ENCODE results near the gene EXOSC2. TPM values are rescaled to one million over a fixed set of nuclear protein-coding genes. Genes with fewer than 3 reads are reported as not detected.

The EXOSC2 gene
- total and polyA plus RNA-seq, 2 of the 4 experiments (the other 2 are of a cell fraction), result 27.0 to 48.6 TPM

DNA sequence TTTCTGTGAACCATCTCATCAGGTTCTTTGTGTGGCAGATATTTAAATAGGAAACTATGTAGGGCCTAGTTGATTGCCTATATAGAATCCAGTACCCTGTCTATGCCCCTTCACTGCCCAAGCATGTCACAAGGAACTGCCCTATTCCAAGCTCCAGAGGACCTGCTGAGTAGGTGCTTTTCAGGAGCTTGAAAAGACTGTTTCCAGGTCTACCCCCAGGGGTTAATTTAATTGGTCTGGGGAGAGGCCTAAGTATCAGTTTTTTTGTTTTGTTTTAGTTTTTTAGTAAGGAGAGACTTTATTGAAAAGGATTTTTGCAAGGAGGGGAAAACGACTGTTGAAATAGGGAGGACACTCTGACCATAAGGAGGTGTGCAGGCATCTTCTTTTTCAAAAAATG, 43.3 kb downstream of the EXOSC2 start:
- CTCF ChIA-PET, result no interaction called here
- Histone ChIP-seq H3K9me1 (ENCODE audit: insufficient read depth, low read length) (peaks cover 9% of the 10 kb centered on the region; the same call in 1 of the 2 replicates), H2AK5ac (ENCODE audit: low read depth, low read length) (no peak overlapping the region), H3K36me3 (ENCODE audit: control insufficient read depth, insufficient read depth, low read length) (peaks cover 2% of the 10 kb centered on the region; the same call in 1 of the 2 replicates), H3K14ac (replicated peaks; ENCODE audit: low read depth, low read length) (no peak overlapping the region), H3K56ac (ENCODE audit: extremely low read depth, insufficient read depth, low read length) (no peak overlapping the region), H3K79me1 (ENCODE audit: low read depth in 1 of 2, low read length in 2 of 2) (peaks cover 37 to 80% of the 10 kb centered on the region in 2 experiments), H3K4me3 (ENCODE audit: insufficient read depth, low read depth, low read length) (no peak overlapping the region), H3K27ac (ENCODE audit: insufficient read depth, low read length) (no peak overlapping the region), H2BK20ac (ENCODE audit: low read depth, low read length) (no peak overlapping the region), H3K4ac (ENCODE audit: low read depth, low read length) (no peak overlapping the region), H2BK5ac (ENCODE audit: low read depth, low read length, poor library complexity, severe bottlenecking) (no peak overlapping the region), H3K4me2 (ENCODE audit: low read depth, low read length) (no peak overlapping the region), H2AK9ac (replicated peaks; ENCODE audit: low read depth, low read length, poor library complexity) (no peak overlapping the region), H2AFZ (replicated peaks; ENCODE audit: low read length, poor library complexity) (no peak overlapping the region), H4K20me1 (ENCODE audit: insufficient read depth, low read length) (peaks cover 18% of the 10 kb centered on the region), H4K5ac (ENCODE audit: low read depth, low read length) (no peak overlapping the region), H3K9ac (ENCODE audit: low read depth, low read length) (no peak overlapping the region), H4K8ac (ENCODE audit: low read depth in 2 of 2, low read length in 2 of 2) (no peak overlapping the region), H2BK120ac (ENCODE audit: low read depth, low read length) (no peak overlapping the region), H3K9me3 (ENCODE audit: control insufficient read depth, insufficient read depth, low read length) (no peaks in the 10 kb centered on the region), H3K27me3 (ENCODE audit: control insufficient read depth, insufficient read depth, low read length) (no peaks in the 10 kb centered on the region), H3K18ac (ENCODE audit: low read depth, low read length) (no peak overlapping the region), H4K91ac (ENCODE audit: insufficient read depth, low read depth, low read length) (no peak overlapping the region), H3K23ac (ENCODE audit: low read depth, low read length) (no peak overlapping the region), H2BK15ac (ENCODE audit: low read depth, low read length) (no peak overlapping the region), H3K4me1 (ENCODE audit: control insufficient read depth, insufficient read depth, low read length) (peaks cover 6% of the 10 kb centered on the region)
- BruUV-seq (replicated peaks), result no TSS peak
- no peak for TF ChIP-seq MAFK (IDR thresholded peaks at IDR 0.05; ENCODE audit: low read depth, low read length)
- TF ChIP-seq CTCF (conservative IDR thresholded peaks at IDR 0.05; ENCODE audit: low read depth, low read length), result no peak
- TF ChIP-seq NFE2L2 (IDR thresholded peaks at IDR 0.05; ENCODE audit: low read depth, low read length), result no peak
- TF ChIP-seq, protein P1, sequence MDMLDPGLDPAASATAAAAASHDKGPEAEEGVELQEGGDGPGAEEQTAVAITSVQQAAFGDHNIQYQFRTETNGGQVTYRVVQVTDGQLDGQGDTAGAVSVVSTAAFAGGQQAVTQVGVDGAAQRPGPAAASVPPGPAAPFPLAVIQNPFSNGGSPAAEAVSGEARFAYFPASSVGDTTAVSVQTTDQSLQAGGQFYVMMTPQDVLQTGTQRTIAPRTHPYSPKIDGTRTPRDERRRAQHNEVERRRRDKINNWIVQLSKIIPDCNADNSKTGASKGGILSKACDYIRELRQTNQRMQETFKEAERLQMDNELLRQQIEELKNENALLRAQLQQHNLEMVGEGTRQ (IDR thresholded peaks at IDR 0.05; ENCODE audit: low read depth, low read length), result no peak
- dilution Hi-C loops (cut with HindIII; ENCODE audit: low sequenced_read_pairs, unreplicated experiment), result no loop called here
- POLR2A ChIA-PET (ENCODE audit: unreplicated experiment), result interaction anchor here (0.5 kb wide), 1 partner anchor 26 kb away, joined by 5 read pairs; no protein-coding TSS in a partner anchor
- ATAC-seq (ENCODE audit: low read depth) (no peak), DNase-seq (no peak)
- no CpG with 5 or more reads among the region's 1 CpG for WGBS, 2 experiments (ENCODE audit: extremely low coverage in 2 of 2, insufficient read length in 1 of 2)
- in situ Hi-C loops (cut with MboI; ENCODE audit: low sequenced_read_pairs), result no loop called here
- intact Hi-C loops (cut with micrococcal nuclease), result no loop called here
